Measurements from ENCODE around the gene LAMB2. TPM values are rescaled to one million over a fixed set of nuclear protein-coding genes. Genes with fewer than 3 reads are reported as not detected.

The LAMB2 gene
- total and polyA plus RNA-seq, 10 of the 15 experiments (the other 5 are each of a cell fraction or from before 2014, with no cell fraction given) = 0.13 to 3.2 (median 0.64) TPM; not detected in 3

DNA sequence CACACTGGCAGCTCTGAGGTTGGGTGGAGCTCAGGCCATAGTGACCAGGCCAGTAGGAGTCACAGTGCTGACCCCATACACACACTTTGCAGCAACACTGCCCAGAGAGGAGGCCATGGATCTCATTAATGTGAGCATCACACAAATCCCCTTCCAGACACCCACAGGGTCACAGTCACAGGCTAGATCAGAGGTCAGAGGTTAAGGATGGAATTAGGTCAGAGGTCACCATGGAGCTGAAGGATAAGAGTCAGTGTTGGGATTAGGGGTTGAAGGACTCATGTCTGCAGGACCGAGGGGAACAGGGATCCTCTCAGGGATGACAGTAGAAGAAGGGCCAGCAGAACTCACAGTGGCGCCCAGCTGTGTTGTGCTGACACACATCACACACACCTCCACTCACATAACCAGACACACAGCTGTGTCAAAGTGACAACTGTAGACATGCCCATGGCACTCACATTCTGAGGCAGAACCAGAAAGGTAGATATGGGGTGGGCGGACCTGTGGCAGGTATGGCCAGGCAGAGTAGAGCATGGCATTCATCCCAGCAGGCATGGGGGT lies 20.6 kb upstream of the LAMB2 start:
- Histone ChIP-seq H3K4me3 (no peak overlapping the region), H3K27ac (ENCODE audit: control insufficient read depth, insufficient read depth) (no peak overlapping the region), H3K36me3 (ENCODE audit: control insufficient read depth in 2 of 2, insufficient read depth in 2 of 2, low read length in 1 of 2) (no peaks in the 10 kb centered on the region), H3K27me3 (replicated peaks in 1 of 2; ENCODE audit: control insufficient read depth in 2 of 2, insufficient read depth in 2 of 2, low read length in 1 of 2) (no peaks in the 10 kb centered on the region), H3K9ac (ENCODE audit: control insufficient read depth, insufficient read depth, low read length) (no peak overlapping the region), H2AFZ (ENCODE audit: control insufficient read depth, low read depth, low read length) (no peak overlapping the region), H3K9me3 (replicated peaks; ENCODE audit: control insufficient read depth, insufficient read depth, low read length) (no peaks in the 10 kb centered on the region), H3K4me2 (ENCODE audit: control insufficient read depth, insufficient read depth) (no peak overlapping the region), H4K20me1 (ENCODE audit: control insufficient read depth, insufficient read depth) (no peaks in the 10 kb centered on the region), H3K79me2 (ENCODE audit: control insufficient read depth, insufficient read depth, low read length) (no peaks in the 10 kb centered on the region), H3K4me1 (ENCODE audit: control insufficient read depth, insufficient read depth, low read length) (no peaks in the 10 kb centered on the region)
- ChIA-PET CTCF (no interaction called here), SMC1A (ENCODE audit: uncharacterized antibody, unreplicated experiment) (interaction anchor here (0.9 kb wide), 1 partner anchor 122 kb away, joined by 3 read pairs; no protein-coding TSS in a partner anchor), POLR2A (no interaction called here), RAD21 (ENCODE audit: unreplicated experiment) (no interaction called here)
- intact Hi-C loops (cut with micrococcal nuclease; ENCODE audit: unreplicated experiment) (no loop called here), in situ Hi-C loops (cut with MboI) (no loop called here)
- FAIRE-seq (no peak), ATAC-seq (no peak), DNase-seq (ENCODE audit: low read depth, low spot score) (no peak)
- TF ChIP-seq TCF7 (IDR thresholded peaks at IDR 0.05; ENCODE audit: borderline replicate concordance) (no peak), NR2F1 (conservative IDR thresholded peaks at IDR 0.05) (0 out of 2 replicates have a peak, but pooled peaks have one; percentile 47)
- BruUV-seq (replicated peaks) = no TSS peak
- WGBS (ENCODE audit: insufficient coverage, insufficient replicate concordance, low lambda C conversion rate, missing lambda C conversion rate) = 36% methylated on average over 3 of the region's 3 CpGs

DNA sequence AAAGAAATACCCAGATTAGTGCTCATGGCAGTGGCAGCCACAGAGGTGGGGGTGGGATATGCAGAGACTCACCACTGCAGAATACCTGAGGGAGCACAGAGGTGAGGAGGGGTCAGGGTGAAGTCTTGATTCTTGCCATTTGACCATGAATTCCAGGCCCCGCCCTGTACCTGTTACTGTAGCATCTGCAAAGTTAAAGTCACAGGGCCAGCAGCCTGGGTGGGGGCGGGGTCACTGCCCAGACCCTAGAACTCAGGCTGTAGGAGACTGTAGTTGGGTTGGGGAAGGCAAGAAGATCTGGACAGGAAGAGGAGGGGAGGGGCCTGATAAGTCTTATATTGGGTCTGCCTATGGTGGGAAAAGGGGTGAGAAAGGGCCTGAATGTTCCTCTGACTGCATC lies 18.8 kb upstream of the LAMB2 start:
- Histone ChIP-seq H3K9ac (ENCODE audit: control insufficient read depth, insufficient read depth, low read length) (no peak overlapping the region), H2AFZ (ENCODE audit: control insufficient read depth, low read depth, low read length) (no peak overlapping the region), H3K27me3 (replicated peaks in 1 of 2; ENCODE audit: control insufficient read depth in 2 of 2, insufficient read depth in 2 of 2, low read length in 1 of 2) (no peaks in the 10 kb centered on the region), H3K4me1 (ENCODE audit: control insufficient read depth, insufficient read depth, low read length) (no peaks in the 10 kb centered on the region), H4K20me1 (ENCODE audit: control insufficient read depth, insufficient read depth) (no peaks in the 10 kb centered on the region), H3K4me2 (ENCODE audit: control insufficient read depth, insufficient read depth) (no peak overlapping the region), H3K9me3 (replicated peaks; ENCODE audit: control insufficient read depth, insufficient read depth, low read length) (no peaks in the 10 kb centered on the region), H3K36me3 (ENCODE audit: control insufficient read depth in 2 of 2, insufficient read depth in 2 of 2, low read length in 1 of 2) (no peaks in the 10 kb centered on the region), H3K4me3 (no peak overlapping the region), H3K79me2 (ENCODE audit: control insufficient read depth, insufficient read depth, low read length) (no peaks in the 10 kb centered on the region), H3K27ac (ENCODE audit: control insufficient read depth, insufficient read depth) (no peak overlapping the region)
- WGBS (ENCODE audit: insufficient coverage, insufficient replicate concordance, low lambda C conversion rate, missing lambda C conversion rate) = 0% methylated on average over 2 of the region's 2 CpGs
- FAIRE-seq = no peak
- in situ Hi-C loops (cut with MboI) (no loop called here), intact Hi-C loops (cut with micrococcal nuclease; ENCODE audit: unreplicated experiment) (no loop called here)
- SMC1A ChIA-PET (ENCODE audit: uncharacterized antibody, unreplicated experiment) = no interaction called here
- CTCF ChIA-PET = no interaction called here
- ATAC-seq = no peak
- no peak for DNase-seq (ENCODE audit: low read depth, low spot score)
- RAD21 ChIA-PET (ENCODE audit: unreplicated experiment) = no interaction called here
- POLR2A ChIA-PET = interaction anchor here (0.6 to 0.7 kb wide), 2 partner anchors 83 to 253 kb away, joined by 4 read pairs; no protein-coding TSS in a partner anchor
- no TSS peak for BruUV-seq (replicated peaks)
- TF ChIP-seq JUND (IDR thresholded peaks at IDR 0.05; ENCODE audit: low read depth, low read length) (no peak), POLR2AphosphoS5 (IDR thresholded peaks at IDR 0.05; ENCODE audit: low read length) (no peak), SMC3 (IDR thresholded peaks at IDR 0.05; ENCODE audit: borderline replicate concordance, low read length) (no peak), SIX5 (IDR thresholded peaks at IDR 0.05; ENCODE audit: low read depth, low read length, severe bottlenecking) (no peak), BMI1 (IDR thresholded peaks at IDR 0.05; ENCODE audit: borderline replicate concordance) (no peak), BHLHE40 (IDR thresholded peaks at IDR 0.05; ENCODE audit: borderline replicate concordance in 1 of 2, low read depth in 2 of 2, low read length in 1 of 2) (no peak), HCFC1 (IDR thresholded peaks at IDR 0.05; ENCODE audit: low read length) (no peak), EZH2 (IDR thresholded peaks at IDR 0.05; ENCODE audit: borderline replicate concordance, control insufficient read depth, low read depth, low read length) (no peak)
- TF ChIP-seq, protein P1, sequence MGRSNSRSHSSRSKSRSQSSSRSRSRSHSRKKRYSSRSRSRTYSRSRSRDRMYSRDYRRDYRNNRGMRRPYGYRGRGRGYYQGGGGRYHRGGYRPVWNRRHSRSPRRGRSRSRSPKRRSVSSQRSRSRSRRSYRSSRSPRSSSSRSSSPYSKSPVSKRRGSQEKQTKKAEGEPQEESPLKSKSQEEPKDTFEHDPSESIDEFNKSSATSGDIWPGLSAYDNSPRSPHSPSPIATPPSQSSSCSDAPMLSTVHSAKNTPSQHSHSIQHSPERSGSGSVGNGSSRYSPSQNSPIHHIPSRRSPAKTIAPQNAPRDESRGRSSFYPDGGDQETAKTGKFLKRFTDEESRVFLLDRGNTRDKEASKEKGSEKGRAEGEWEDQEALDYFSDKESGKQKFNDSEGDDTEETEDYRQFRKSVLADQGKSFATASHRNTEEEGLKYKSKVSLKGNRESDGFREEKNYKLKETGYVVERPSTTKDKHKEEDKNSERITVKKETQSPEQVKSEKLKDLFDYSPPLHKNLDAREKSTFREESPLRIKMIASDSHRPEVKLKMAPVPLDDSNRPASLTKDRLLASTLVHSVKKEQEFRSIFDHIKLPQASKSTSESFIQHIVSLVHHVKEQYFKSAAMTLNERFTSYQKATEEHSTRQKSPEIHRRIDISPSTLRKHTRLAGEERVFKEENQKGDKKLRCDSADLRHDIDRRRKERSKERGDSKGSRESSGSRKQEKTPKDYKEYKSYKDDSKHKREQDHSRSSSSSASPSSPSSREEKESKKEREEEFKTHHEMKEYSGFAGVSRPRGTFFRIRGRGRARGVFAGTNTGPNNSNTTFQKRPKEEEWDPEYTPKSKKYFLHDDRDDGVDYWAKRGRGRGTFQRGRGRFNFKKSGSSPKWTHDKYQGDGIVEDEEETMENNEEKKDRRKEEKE (IDR thresholded peaks at IDR 0.05) = no peak
